ENCODE results near the gene LELP1. TPM values are rescaled to one million over a fixed set of nuclear protein-coding genes. Genes with fewer than 3 reads are reported as not detected.
"Not testable (repeated sequence)": the region's sequence is repeated elsewhere in the genome, so short reads cannot be mapped to it uniquely, and the experiment has no call there.

The LELP1 gene
- total RNA-seq, result not detected
- polyA plus RNA-seq, result not detected

DNA sequence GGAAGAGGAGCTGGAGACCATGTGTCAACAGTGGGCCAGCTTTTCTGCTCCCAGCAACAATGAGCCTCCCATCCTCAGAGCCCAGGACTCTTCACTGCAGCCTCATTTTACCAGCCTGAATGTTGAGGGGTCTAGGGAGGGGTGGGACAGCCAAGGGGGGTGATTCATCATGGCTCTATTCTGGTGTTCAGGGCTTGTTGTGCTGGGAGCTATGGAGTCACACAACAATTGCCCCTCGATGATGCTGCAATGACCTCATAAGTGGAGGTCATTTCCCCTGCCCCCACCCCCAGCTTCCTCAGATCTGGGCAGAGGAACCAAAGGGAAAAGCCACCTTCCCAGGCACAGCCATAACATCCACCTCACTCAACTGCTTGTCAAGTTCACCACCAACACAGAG lies at the start of gene LELP1:
Gene LELP1, plus strand, starts transcription at position 301 of the 400 bp plus-strand sequence. CDS start 1,278 bp downstream, outside the sequence.
- WGBS, result 58% methylated on average over 1 of the region's 1 CpG
- no peaks in the 10 kb centered on the region for H3K36me3 ChIP-seq (ENCODE audit: insufficient read depth)
- no peaks in the 10 kb centered on the region for H3K4me1 ChIP-seq (ENCODE audit: insufficient read depth)
- no peak within 1 kb of the TSS for H3K27ac ChIP-seq (ENCODE audit: low read depth)
- no peak for DNase-seq (ENCODE audit: extremely low spot score)
- H3K4me3 ChIP-seq (ENCODE audit: low read depth, low read length), result no peak within 1 kb of the TSS

DNA sequence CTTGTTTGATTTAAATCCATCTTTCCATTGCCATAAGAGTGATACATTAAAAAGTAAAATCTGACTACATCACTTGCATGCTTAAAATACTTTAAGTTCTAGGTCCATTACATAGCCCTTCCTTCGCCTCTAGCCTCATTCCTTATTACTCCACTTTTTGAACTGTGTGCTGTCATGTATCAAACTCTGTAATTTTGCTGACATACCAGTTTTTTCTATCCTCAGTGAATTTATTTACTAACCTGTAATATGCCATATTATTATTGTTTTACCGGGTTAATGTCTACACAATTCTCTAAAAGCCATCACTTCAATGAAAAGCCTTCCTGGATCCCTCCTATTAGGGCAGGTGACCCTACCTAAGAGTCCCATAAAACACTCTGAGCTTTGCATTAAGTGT lies 47.7 kb upstream of the LELP1 start:
- WGBS, result 87% methylated on average over 2 of the region's 2 CpGs
- no peak for DNase-seq (ENCODE audit: extremely low spot score)
- H3K4me1 ChIP-seq (ENCODE audit: insufficient read depth), result no peaks in the 10 kb centered on the region
- no peaks in the 10 kb centered on the region for H3K36me3 ChIP-seq (ENCODE audit: insufficient read depth)
- no peak overlapping the region for H3K4me3 ChIP-seq (ENCODE audit: low read depth, low read length)
- no peak overlapping the region for H3K27ac ChIP-seq (ENCODE audit: low read depth)

- Histone ChIP-seq H3K4me1 (ENCODE audit: insufficient read depth) (no peaks in the 10 kb centered on the region), H3K4me3 (ENCODE audit: low read depth, low read length) (no peak overlapping the region), H3K27ac (ENCODE audit: low read depth) (no peak overlapping the region), H3K36me3 (ENCODE audit: insufficient read depth) (no peaks in the 10 kb centered on the region)
- no peak for DNase-seq (ENCODE audit: extremely low spot score)
- 72% methylated on average over 2 of the region's 2 CpGs for WGBS
Observed at GRCh38 chr1:153168686-153169085, 34.5 kb upstream of the LELP1 start.

DNA sequence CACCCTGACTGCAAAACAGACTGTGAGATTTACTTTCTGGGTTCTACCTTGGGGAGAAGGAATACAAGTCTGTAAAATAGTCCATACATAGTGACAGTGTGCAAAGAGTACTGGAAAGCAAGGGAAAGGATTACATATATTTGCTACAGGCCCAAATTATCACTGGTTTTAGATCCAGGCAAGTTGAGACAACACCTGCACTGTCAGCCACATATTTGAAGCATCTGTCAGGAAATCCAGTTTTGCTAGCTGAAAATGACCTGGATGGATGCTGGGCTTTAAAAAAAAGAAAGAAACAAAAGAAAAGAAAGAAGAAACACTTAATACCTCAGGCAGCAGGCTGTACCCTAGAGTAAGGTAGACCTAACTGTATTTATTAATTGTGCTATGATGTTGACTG lies 28.6 kb upstream of the LELP1 start:
- Histone ChIP-seq H3K36me3 (ENCODE audit: insufficient read depth) (no peaks in the 10 kb centered on the region), H3K27ac (ENCODE audit: low read depth) (no peak overlapping the region), H3K4me3 (ENCODE audit: low read depth, low read length) (no peak overlapping the region), H3K4me1 (ENCODE audit: insufficient read depth) (no peaks in the 10 kb centered on the region)
- no peak for DNase-seq (ENCODE audit: extremely low spot score)

GRCh38 chr1:153178922-153179321 lies 24.3 kb upstream of the LELP1 start:
- H3K36me3 ChIP-seq (ENCODE audit: insufficient read depth), result no peaks in the 10 kb centered on the region
- no peak overlapping the region for H3K4me3 ChIP-seq (ENCODE audit: low read depth, low read length)
- H3K27ac ChIP-seq (ENCODE audit: low read depth), result no peak overlapping the region
- no peaks in the 10 kb centered on the region for H3K4me1 ChIP-seq (ENCODE audit: insufficient read depth)
- no peak for DNase-seq (ENCODE audit: extremely low spot score)

DNA sequence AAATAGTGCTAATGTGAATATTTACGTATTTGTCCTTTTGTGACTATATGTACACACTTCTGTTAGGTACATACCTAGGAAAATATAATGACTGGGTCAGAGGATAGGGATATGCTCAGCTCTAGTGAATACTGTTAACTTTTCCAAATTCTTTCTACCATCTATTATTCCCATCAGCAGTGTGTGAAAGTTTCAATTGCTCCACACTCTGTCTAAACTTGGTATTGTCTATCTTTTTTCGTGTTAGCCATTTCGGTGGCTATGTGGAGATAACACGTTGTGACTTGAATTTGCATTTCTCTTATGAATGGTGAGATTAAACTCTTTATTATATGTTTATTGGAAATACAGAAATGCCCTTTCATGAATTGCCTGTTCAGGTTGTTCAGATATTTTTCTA lies 22.7 kb upstream of the LELP1 start:
- DNase-seq (ENCODE audit: extremely low spot score), result no peak
- Histone ChIP-seq H3K27ac (ENCODE audit: low read depth) (no peak overlapping the region), H3K4me3 (ENCODE audit: low read depth, low read length) (no peak overlapping the region), H3K36me3 (ENCODE audit: insufficient read depth) (no peaks in the 10 kb centered on the region), H3K4me1 (ENCODE audit: insufficient read depth) (no peaks in the 10 kb centered on the region)
- WGBS, result 74% methylated on average over 4 of the region's 4 CpGs

DNA sequence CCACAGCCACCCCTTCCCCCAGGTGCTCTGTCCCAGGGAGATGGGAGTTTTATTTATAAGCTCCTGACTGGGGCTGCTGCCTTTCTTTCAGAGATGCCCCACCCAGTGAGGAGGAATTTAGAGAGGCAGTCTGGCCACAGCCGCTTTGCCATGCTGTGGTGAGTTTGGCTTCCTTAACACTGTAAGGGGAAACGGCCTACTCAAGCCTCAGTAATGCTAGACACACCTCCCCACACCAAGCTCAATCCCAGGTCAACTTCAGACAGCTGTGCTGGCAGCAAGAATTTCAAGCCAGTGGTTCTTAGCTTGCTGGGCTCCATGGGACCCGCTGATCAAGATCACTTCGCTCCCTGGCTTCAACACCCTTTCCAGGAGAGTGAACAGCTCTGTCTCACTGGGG lies 14.9 kb upstream of the LELP1 start:
- H3K27ac ChIP-seq (ENCODE audit: low read depth); DNase-seq (ENCODE audit: extremely low spot score); H3K4me1 ChIP-seq (ENCODE audit: insufficient read depth); H3K36me3 ChIP-seq (ENCODE audit: insufficient read depth); H3K4me3 ChIP-seq (ENCODE audit: low read depth, low read length): not testable (repeated sequence)
- 77% methylated on average over 4 of the region's 4 CpGs for WGBS

DNA sequence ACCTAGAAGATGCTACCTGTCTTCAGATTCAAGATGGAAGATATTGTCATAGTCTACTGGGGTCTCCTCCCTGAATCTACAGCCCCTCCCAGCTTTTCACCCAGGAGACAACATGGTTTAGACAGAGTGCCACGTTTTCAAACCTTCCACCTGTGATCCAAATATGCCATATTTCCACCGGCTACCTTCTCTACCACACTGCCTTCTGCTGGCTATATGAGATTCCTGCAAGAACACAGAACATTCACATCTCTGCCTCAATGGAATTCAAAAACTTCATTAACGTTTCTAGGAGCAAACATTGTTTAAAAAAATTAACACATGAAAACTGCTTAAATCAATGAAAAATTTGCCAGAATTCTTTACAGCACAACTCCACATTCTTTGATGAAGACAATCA lies 12.9 kb upstream of the LELP1 start:
- Histone ChIP-seq H3K27ac (ENCODE audit: low read depth) (no peak overlapping the region), H3K4me3 (ENCODE audit: low read depth, low read length) (no peak overlapping the region), H3K36me3 (ENCODE audit: insufficient read depth) (no peaks in the 10 kb centered on the region), H3K4me1 (ENCODE audit: insufficient read depth) (no peaks in the 10 kb centered on the region)
- WGBS, result 18% methylated on average over 3 of the region's 3 CpGs
- no peak for DNase-seq (ENCODE audit: extremely low spot score)

GRCh38 chr1:153192697-153193096 lies 10.5 kb upstream of the LELP1 start:
- no peaks in the 10 kb centered on the region for H3K36me3 ChIP-seq (ENCODE audit: insufficient read depth)
- H3K4me1 ChIP-seq (ENCODE audit: insufficient read depth), result no peaks in the 10 kb centered on the region
- H3K4me3 ChIP-seq (ENCODE audit: low read depth, low read length), result no peak overlapping the region
- WGBS, result 24% methylated on average over 3 of the region's 3 CpGs
- H3K27ac ChIP-seq (ENCODE audit: low read depth), result no peak overlapping the region
- no peak for DNase-seq (ENCODE audit: extremely low spot score)

- no peak overlapping the region for H3K27ac ChIP-seq (ENCODE audit: low read depth)
- H3K36me3 ChIP-seq (ENCODE audit: insufficient read depth), result no peaks in the 10 kb centered on the region
- H3K4me3 ChIP-seq (ENCODE audit: low read depth, low read length), result no peak overlapping the region
- no peak for DNase-seq (ENCODE audit: extremely low spot score)
- WGBS, result 56% methylated on average over 3 of the region's 3 CpGs
- H3K4me1 ChIP-seq (ENCODE audit: insufficient read depth), result no peaks in the 10 kb centered on the region
Observed at GRCh38 chr1:153194331-153195050, 8.7 kb upstream of the LELP1 start.

DNA sequence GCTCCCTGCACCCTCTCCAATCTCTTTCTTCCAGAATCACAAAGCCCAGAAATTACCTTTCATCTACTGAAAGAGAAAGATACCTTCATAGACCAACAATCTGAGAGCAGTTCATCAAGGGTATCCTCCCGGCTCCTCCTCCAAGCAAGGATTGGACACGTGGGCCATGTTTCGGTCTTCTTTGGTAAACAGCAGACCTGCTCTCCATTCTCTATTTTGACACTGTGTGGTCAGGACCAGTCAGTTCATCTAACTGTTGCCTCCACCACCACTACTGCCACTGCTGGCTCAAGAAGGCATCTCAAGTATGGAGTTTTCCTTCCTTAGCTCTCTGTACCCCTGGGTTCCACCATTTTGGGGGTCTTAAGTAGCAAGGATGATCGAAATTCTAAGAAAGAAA lies 8.0 kb upstream of the LELP1 start:
- WGBS, result 77% methylated on average over 4 of the region's 4 CpGs
- DNase-seq (ENCODE audit: extremely low spot score), result no peak
- H3K36me3 ChIP-seq (ENCODE audit: insufficient read depth), result no peaks in the 10 kb centered on the region
- H3K4me1 ChIP-seq (ENCODE audit: insufficient read depth), result no peaks in the 10 kb centered on the region
- no peak overlapping the region for H3K27ac ChIP-seq (ENCODE audit: low read depth)
- H3K4me3 ChIP-seq (ENCODE audit: low read depth, low read length), result no peak overlapping the region

DNA sequence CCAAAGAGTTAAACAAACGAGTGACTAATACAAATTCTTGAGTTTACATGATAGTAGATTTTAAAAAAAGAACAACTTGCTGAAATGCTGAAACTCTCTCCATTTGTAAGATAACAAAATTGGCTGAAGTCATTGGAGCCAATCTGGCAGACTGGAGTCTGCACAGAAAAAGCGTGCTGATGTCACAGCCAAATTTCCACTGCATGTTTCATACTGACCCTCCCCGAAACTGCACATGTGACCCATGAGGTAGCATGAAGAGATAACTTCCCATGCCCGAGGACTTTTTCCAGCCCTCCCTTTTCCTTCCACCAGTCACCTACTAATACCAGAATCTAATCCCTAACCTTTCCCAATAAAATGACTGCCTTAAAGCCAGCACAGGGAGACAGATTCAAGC lies 1.2 kb upstream of the LELP1 start:
- WGBS, result 39% methylated on average over 4 of the region's 4 CpGs
- no peak overlapping the region for H3K4me3 ChIP-seq (ENCODE audit: low read depth, low read length)
- no peaks in the 10 kb centered on the region for H3K36me3 ChIP-seq (ENCODE audit: insufficient read depth)
- H3K27ac ChIP-seq (ENCODE audit: low read depth), result no peak overlapping the region
- no peak for DNase-seq (ENCODE audit: extremely low spot score)
- H3K4me1 ChIP-seq (ENCODE audit: insufficient read depth), result no peaks in the 10 kb centered on the region

DNA sequence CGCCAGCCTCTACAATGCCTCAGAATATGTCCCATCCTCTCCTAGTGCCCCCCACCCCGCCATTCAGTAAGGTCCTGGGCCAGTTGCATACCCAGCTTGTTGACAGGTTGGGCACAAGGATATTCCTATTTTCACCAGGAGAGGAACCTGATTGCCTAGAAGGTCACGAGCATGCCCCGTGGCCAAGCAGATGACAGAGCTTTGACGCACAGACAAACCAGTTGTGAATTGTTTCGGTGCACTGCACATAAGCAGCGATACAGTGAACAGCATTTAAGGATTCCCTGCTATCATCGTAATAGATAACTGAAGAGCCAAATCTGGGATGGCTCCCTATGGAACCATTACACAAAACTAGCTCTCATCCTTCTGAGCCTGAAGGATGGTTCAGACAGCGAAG lies 3.4 kb downstream of the LELP1 start:
- no peaks in the 10 kb centered on the region for H3K36me3 ChIP-seq (ENCODE audit: insufficient read depth)
- no peak overlapping the region for H3K27ac ChIP-seq (ENCODE audit: low read depth)
- no peak for DNase-seq (ENCODE audit: extremely low spot score)
- H3K4me1 ChIP-seq (ENCODE audit: insufficient read depth), result no peaks in the 10 kb centered on the region
- 90% methylated on average over 9 of the region's 9 CpGs for WGBS
- no peak overlapping the region for H3K4me3 ChIP-seq (ENCODE audit: low read depth, low read length)

DNA sequence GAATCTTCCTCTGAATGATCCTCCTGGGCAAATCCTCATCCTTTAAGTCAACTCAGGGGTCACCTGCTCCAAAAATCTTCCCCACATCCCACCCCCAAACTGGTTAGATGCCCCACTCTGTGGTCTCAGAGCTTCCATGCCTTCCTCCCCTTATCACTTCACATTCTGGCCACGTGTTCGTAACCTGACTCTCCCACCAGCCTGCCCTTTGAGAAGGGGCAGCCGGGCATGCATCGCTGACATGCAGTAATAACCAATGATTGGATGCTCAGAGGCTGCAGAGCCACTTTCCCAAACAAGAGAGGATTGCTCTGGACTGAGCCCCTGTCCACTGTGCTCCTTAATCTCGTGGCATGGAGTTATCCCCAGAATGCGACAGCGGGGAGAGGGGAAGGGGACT lies 7.0 kb downstream of the LELP1 start:
- 41% methylated on average over 7 of the region's 7 CpGs for WGBS
- DNase-seq (ENCODE audit: extremely low spot score), result no peak
- Histone ChIP-seq H3K4me3 (ENCODE audit: low read depth, low read length) (no peak overlapping the region), H3K4me1 (ENCODE audit: insufficient read depth) (no peaks in the 10 kb centered on the region), H3K27ac (ENCODE audit: low read depth) (no peak overlapping the region), H3K36me3 (ENCODE audit: insufficient read depth) (no peaks in the 10 kb centered on the region)

DNA sequence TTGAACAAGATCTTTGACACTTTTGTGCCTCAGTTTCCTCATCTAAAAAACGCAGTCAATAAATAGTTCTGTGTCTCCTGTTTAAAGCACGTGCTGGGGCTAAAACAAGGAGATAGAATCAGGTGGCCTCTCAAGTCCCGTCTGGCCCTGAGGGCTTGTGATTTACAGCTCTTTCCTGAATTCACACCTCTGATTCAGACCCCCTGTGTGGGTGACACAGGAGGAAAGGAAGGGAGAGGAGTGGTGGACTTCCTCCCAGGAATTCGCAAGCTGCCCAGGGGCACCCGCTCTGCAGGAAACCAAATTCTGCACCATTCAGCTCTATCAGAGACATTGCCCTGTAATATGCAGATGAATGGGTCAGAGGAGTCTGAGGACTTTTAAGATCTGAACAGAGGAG lies 9.0 kb downstream of the LELP1 start:
- Histone ChIP-seq H3K4me3 (ENCODE audit: low read depth, low read length) (no peak overlapping the region), H3K36me3 (ENCODE audit: insufficient read depth) (no peaks in the 10 kb centered on the region), H3K27ac (ENCODE audit: low read depth) (no peak overlapping the region), H3K4me1 (ENCODE audit: insufficient read depth) (no peaks in the 10 kb centered on the region)
- DNase-seq (ENCODE audit: extremely low spot score), result no peak
- WGBS, result 39% methylated on average over 5 of the region's 5 CpGs

Data from urinary bladder (tissue), 4 donors.